BLaER1 (cell line): ENCODE measurements around the gene UVSSA.

Experiments used
- H3K27ac ChIP-seq: shearing (Covaris generic); formaldehyde crosslinking; 2 replicates; pipeline ENCODE4 v1.8.1; 2022
- H3K27me3 ChIP-seq: shearing (Covaris generic); formaldehyde crosslinking; 2 replicates; pipeline ENCODE4 v1.8.1; 2022
- H3K36me3 ChIP-seq: shearing (Covaris generic); formaldehyde crosslinking; 2 replicates; pipeline ENCODE4 v1.8.1; 2022
- H3K4me1 ChIP-seq: shearing (Covaris generic); formaldehyde crosslinking; 2 replicates; pipeline ENCODE4 v1.8.1; 2022
- H3K4me2 ChIP-seq: shearing (Covaris generic); formaldehyde crosslinking; 2 replicates; pipeline ENCODE4 v1.8.1; 2022
- H3K4me3 ChIP-seq: shearing (Covaris generic); formaldehyde crosslinking; 2 replicates; pipeline ENCODE4 v1.8.1; 2022
- H3K9ac ChIP-seq: shearing (Covaris generic); formaldehyde crosslinking; 2 replicates; pipeline ENCODE4 v1.8.1; 2022
- H3K9me3 ChIP-seq: shearing (Covaris generic); formaldehyde crosslinking; 2 replicates; pipeline ENCODE4 v1.8.1; 2022
- H4K20me1 ChIP-seq: shearing (Covaris generic); formaldehyde crosslinking; 2 replicates; pipeline ENCODE4 v1.8.1; 2022
- Cebpa-rat ChIP-seq: shearing (Covaris generic); IDR thresholded peaks from 2 replicates; pipeline ENCODE4 v1.8.1; 2022

The UVSSA gene

DNA sequence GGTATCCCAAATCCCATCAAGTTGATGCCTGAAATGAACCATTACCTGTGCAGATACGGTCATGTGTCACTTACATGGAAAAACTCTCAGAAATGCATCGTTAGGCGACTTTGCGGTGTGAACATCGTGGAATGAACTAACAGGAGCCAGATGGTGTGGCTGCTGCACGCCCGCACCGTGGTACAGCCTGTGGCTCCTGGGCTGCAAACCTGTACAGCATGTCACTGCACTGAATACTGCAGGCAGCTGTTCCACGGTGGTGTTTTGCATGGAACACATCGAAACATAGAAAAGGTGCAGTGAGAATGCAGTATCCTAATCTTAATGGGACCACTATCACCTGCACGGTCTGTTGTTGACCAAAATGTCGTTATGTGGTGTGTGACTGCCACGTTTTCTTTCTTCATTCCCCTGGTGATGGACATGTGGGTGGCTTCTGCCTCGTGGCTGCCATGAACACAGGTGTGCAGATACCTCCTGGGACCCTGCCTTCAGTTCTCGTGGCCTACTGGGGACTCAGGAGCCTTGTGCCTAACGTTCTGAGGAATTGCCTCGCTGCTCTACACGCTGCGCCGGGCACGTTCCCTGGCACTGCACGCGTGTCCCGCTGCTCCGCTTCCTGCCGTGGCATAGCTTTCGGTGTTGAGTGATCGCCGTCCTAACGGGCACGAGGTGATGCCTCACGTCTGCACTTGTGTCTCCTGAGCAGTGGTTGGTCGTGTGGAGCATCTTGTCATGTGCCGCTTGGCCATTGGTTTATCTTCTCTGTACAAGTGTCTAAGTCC, 38.9 kb upstream of the UVSSA start:
- Histone ChIP-seq H3K9me3 (peaks cover 3% of the 10 kb centered on the region), H3K4me2 (peak overlapping the region; percentile 96), H3K4me3 (peak overlapping the region; percentile 34; the same call in 1 of the 2 replicates), H3K27ac (peak overlapping the region; percentile 94), H3K4me1 (peaks cover 83% of the 10 kb centered on the region), H3K36me3 (peaks cover 31% of the 10 kb centered on the region), H3K27me3 (no peaks in the 10 kb centered on the region), H3K9ac (peak overlapping the region; percentile 78), H4K20me1 (peaks cover 87% of the 10 kb centered on the region)
- no peak for TF ChIP-seq Cebpa-rat

GRCh38 chr4:1309261-1310010, 37.6 kb upstream of the UVSSA start:
- Histone ChIP-seq H4K20me1 (peaks cover 77% of the 10 kb centered on the region), H3K9ac (peak overlapping the region; percentile 78)

DNA sequence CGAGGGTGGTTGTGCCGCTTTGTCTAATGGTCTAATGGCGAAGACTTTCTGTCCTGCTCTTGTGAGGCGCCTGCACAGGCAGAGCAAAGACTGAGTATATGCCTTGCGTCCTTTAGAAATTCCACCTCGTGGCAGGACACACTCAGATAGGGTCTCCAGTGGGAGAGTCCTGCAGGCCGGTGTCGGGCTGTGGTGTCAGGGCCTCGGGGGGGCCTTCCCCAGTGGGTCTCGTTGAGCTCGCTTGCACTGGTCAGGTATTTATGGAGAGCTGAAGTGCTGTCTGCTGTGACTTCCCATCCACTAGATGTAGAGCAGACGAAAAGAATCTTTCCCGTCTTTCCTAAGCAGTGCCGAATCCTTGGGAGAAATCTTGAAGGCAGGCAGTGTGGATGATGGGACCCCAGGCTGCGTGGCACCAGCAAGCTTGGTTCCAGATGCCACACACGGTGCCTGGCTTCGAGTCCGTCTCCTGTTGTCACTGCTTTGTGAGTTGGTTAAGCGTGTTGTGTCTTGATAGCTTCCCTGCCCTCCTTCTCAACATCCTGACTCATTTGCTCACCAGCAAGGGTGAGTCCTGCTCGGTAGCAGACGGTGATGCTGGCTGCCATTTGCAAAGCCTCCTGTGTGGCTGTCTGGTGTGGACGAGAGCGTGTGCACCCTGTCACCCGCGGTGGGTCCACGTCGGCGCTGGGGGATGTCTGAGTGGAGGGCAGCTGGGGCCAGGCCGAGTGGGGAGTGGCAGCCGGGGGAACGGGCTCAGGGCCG, 36.8 kb upstream of the UVSSA start:
- no peak for TF ChIP-seq Cebpa-rat
- Histone ChIP-seq H3K9me3 (peaks cover 9% of the 10 kb centered on the region), H3K27me3 (no peaks in the 10 kb centered on the region), H3K4me3 (peak overlapping the region; percentile 51), H3K36me3 (peaks cover 48% of the 10 kb centered on the region), H3K4me1 (peaks cover 69% of the 10 kb centered on the region), H4K20me1 (peaks cover 73% of the 10 kb centered on the region), H3K4me2 (peak overlapping the region; percentile 96), H3K27ac (peak overlapping the region; percentile 94), H3K9ac (peak overlapping the region; percentile 78)

More at GRCh38 chr4:1309261-1310010, 37.6 kb upstream of the UVSSA start:
- H3K4me3 ChIP-seq: peak overlapping the region; percentile 34
- H3K27me3 ChIP-seq: no peaks in the 10 kb centered on the region
- peaks cover 76% of the 10 kb centered on the region for H3K4me1 ChIP-seq
- no peak for TF ChIP-seq Cebpa-rat
- H3K9me3 ChIP-seq: peaks cover 9% of the 10 kb centered on the region
- H3K4me2 ChIP-seq: peak overlapping the region; percentile 96
- peak overlapping the region; percentile 94 for H3K27ac ChIP-seq
- peaks cover 42% of the 10 kb centered on the region for H3K36me3 ChIP-seq

- Histone ChIP-seq H3K27me3 (no peaks in the 10 kb centered on the region), H3K27ac (peak overlapping the region; percentile 94), H3K4me1 (peaks cover 61% of the 10 kb centered on the region), H3K4me2 (peak overlapping the region; percentile 96), H3K9me3 (peaks cover 9% of the 10 kb centered on the region), H3K36me3 (peaks cover 49% of the 10 kb centered on the region), H3K4me3 (peak overlapping the region; percentile 51), H4K20me1 (peaks cover 66% of the 10 kb centered on the region), H3K9ac (peak overlapping the region; percentile 78)
- no peak for TF ChIP-seq Cebpa-rat
Observed at GRCh38 chr4:1310796-1311631, 36.0 kb upstream of the UVSSA start.

GRCh38 chr4:1312821-1313640, 34.0 kb upstream of the UVSSA start:
- peaks cover 64% of the 10 kb centered on the region for H3K36me3 ChIP-seq
- H4K20me1 ChIP-seq: peaks cover 53% of the 10 kb centered on the region
- peaks cover 43% of the 10 kb centered on the region for H3K4me1 ChIP-seq
- no peak overlapping the region for H3K27ac ChIP-seq
- H3K9me3 ChIP-seq: peaks cover 9% of the 10 kb centered on the region
- H3K9ac ChIP-seq: no peak overlapping the region
- no peak overlapping the region for H3K4me3 ChIP-seq
- no peak for TF ChIP-seq Cebpa-rat
- no peaks in the 10 kb centered on the region for H3K27me3 ChIP-seq
- H3K4me2 ChIP-seq: no peak overlapping the region

DNA sequence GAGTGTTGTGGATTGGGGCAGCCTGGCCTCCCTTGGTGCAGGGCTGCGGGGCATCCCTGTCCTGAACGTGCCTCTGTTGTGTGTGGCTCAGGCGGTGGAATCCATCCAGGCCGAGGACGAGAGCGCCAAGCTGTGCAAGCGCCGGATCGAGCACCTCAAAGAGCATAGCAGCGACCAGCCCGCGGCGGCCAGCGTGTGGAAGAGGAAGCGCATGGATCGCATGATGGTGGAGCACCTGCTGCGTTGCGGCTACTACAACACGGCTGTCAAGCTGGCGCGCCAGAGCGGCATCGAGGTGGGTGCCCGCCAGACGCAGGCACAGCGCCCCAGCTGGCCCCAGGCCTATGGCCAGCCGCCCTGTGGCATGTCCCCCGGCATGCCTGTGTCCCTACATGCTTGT, 31.7 kb upstream of the UVSSA start:
- Histone ChIP-seq H3K4me1 (peaks cover 20% of the 10 kb centered on the region), H3K27ac (no peak overlapping the region), H3K36me3 (peaks cover 81% of the 10 kb centered on the region), H3K4me3 (no peak overlapping the region), H3K9ac (no peak overlapping the region), H4K20me1 (peaks cover 43% of the 10 kb centered on the region), H3K4me2 (no peak overlapping the region), H3K27me3 (no peaks in the 10 kb centered on the region), H3K9me3 (peaks cover 9% of the 10 kb centered on the region)
- TF ChIP-seq Cebpa-rat: no peak

DNA sequence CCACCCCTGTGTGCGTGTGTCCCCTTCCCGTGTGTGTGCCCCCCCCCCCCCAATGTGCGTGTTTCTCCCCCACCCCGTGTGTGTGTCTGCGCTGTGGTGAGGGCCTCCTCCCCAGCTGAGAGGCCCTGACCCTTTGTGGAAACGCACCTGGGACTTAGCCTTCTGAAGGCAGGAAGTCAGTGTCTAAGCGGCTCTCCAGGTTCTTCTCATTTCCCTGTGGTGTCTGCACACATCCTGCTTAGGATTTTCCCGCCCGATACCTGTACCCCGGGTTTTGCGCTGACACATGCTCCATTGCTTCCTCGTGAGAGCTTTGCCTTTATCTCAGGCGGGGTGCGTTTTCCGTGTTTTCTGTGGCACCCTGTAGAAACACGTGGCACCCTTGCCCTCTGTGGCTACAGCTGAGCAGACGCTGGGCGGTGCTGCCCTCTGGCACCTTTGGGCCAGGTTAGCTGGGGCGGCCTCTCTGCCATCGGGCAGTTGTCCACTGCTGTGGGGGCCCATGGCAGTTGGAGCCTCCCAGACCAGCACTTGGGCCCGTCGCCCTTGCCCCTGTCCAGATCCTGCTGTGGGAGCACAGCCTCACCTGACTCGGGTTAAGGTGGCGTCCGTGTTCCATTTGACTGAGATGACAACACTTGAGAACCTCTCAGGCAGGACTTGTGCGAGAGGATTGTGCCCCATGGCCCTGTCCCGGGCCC, 31.0 kb upstream of the UVSSA start:
- Histone ChIP-seq H3K9ac (no peak overlapping the region), H3K9me3 (peaks cover 9% of the 10 kb centered on the region), H3K4me1 (peaks cover 14% of the 10 kb centered on the region), H4K20me1 (peaks cover 36% of the 10 kb centered on the region), H3K36me3 (peaks cover 88% of the 10 kb centered on the region), H3K27ac (no peak overlapping the region), H3K27me3 (no peaks in the 10 kb centered on the region), H3K4me3 (no peak overlapping the region), H3K4me2 (no peak overlapping the region)
- TF ChIP-seq Cebpa-rat: no peak
